ENCODE measurements around the gene CEBPZOS.
A peak's percentile ranks its signal among the peaks of the same experiment; 100 is the strongest.

CEBPZOS gene

GRCh38 chr2:37196320-37197195, at the start of gene CEBPZOS:
Gene CEBPZOS, plus strand, starts transcription at chr2:37196496. Its CDS starts 3,209 bp downstream, at chr2:37199705.
- peak within 1 kb of the TSS; percentile 98 for H3K27ac Mint-ChIP-seq
- peak within 1 kb of the TSS; percentile 96 for H3K4me3 Mint-ChIP-seq

GRCh38 chr2:37148325-37148724, 48.0 kb upstream of the CEBPZOS start:
- Mint-ChIP-seq H3K9me3 (no peaks in the 10 kb centered on the region), H3K27ac (no peak overlapping the region), H3K36me3 (ENCODE audit: low read depth) (peaks cover 61% of the 10 kb centered on the region), H3K4me1 (ENCODE audit: low read depth) (peaks cover 36% of the 10 kb centered on the region), H3K4me3 (no peak overlapping the region), H3K27me3 (no peaks in the 10 kb centered on the region)

More at GRCh38 chr2:37196320-37197195, at the start of gene CEBPZOS:
- Mint-ChIP-seq H3K4me1 (ENCODE audit: low read depth) (peaks cover 47% of the 10 kb centered on the region), H3K36me3 (ENCODE audit: low read depth) (peaks cover 28% of the 10 kb centered on the region), H3K27me3 (no peaks in the 10 kb centered on the region), H3K9me3 (no peaks in the 10 kb centered on the region)

- Mint-ChIP-seq H3K4me3 (peak overlapping the region; percentile 45), H3K27me3 (no peaks in the 10 kb centered on the region), H3K9me3 (no peaks in the 10 kb centered on the region), H3K36me3 (ENCODE audit: low read depth) (peaks cover 68% of the 10 kb centered on the region), H3K4me1 (ENCODE audit: low read depth) (peaks cover 49% of the 10 kb centered on the region), H3K27ac (peak overlapping the region; percentile 24)
Measured at GRCh38 chr2:37149626-37150322, 46.5 kb upstream of the CEBPZOS start.

- Mint-ChIP-seq H3K27me3 (no peaks in the 10 kb centered on the region), H3K4me1 (ENCODE audit: low read depth) (peaks cover 73% of the 10 kb centered on the region), H3K4me3 (no peak overlapping the region), H3K27ac (no peak overlapping the region), H3K9me3 (no peaks in the 10 kb centered on the region), H3K36me3 (ENCODE audit: low read depth) (peaks cover 56% of the 10 kb centered on the region)
Measured at GRCh38 chr2:37153224-37153623, 43.1 kb upstream of the CEBPZOS start.

GRCh38 chr2:37154785-37155184, 41.5 kb upstream of the CEBPZOS start:
- Mint-ChIP-seq H3K36me3 (ENCODE audit: low read depth) (peaks cover 43% of the 10 kb centered on the region), H3K9me3 (no peaks in the 10 kb centered on the region), H3K27ac (peak overlapping the region; percentile 91), H3K27me3 (no peaks in the 10 kb centered on the region), H3K4me1 (ENCODE audit: low read depth) (peaks cover 74% of the 10 kb centered on the region), H3K4me3 (peak overlapping the region; percentile 92)

- Mint-ChIP-seq H3K4me3 (peak overlapping the region; percentile 92), H3K36me3 (ENCODE audit: low read depth) (peaks cover 40% of the 10 kb centered on the region), H3K9me3 (no peaks in the 10 kb centered on the region), H3K4me1 (ENCODE audit: low read depth) (peaks cover 61% of the 10 kb centered on the region), H3K27ac (peak overlapping the region; percentile 91), H3K27me3 (no peaks in the 10 kb centered on the region)
Measured at GRCh38 chr2:37156071-37156856, 40.0 kb upstream of the CEBPZOS start.

GRCh38 chr2:37156857-37157714, 39.2 kb upstream of the CEBPZOS start, which contains the start of gene EIF2AK2:
Gene EIF2AK2, minus strand, starts transcription at chr2:37156980. Its CDS starts 9,174 bp downstream, at chr2:37147806.
- Mint-ChIP-seq H3K36me3 (ENCODE audit: low read depth) (peaks cover 33% of the 10 kb centered on the region), H3K4me3 (peak within 1 kb of the TSS; percentile 92), H3K9me3 (no peaks in the 10 kb centered on the region), H3K4me1 (ENCODE audit: low read depth) (peaks cover 58% of the 10 kb centered on the region), H3K27me3 (no peaks in the 10 kb centered on the region), H3K27ac (peak within 1 kb of the TSS; percentile 95)

- Mint-ChIP-seq H3K27ac (peak overlapping the region; percentile 10), H3K4me3 (no peak overlapping the region), H3K9me3 (peaks cover 12% of the 10 kb centered on the region), H3K4me1 (ENCODE audit: low read depth) (peaks cover 4% of the 10 kb centered on the region), H3K36me3 (ENCODE audit: low read depth) (peaks cover 5% of the 10 kb centered on the region), H3K27me3 (no peaks in the 10 kb centered on the region)
Measured at GRCh38 chr2:37164757-37165156, 31.5 kb upstream of the CEBPZOS start.

GRCh38 chr2:37167636-37168180, 28.6 kb upstream of the CEBPZOS start:
- Mint-ChIP-seq H3K9me3 (peaks cover 12% of the 10 kb centered on the region), H3K27me3 (no peaks in the 10 kb centered on the region), H3K27ac (no peak overlapping the region), H3K4me3 (no peak overlapping the region), H3K36me3 (ENCODE audit: low read depth) (peaks cover 5% of the 10 kb centered on the region), H3K4me1 (ENCODE audit: low read depth) (no peaks in the 10 kb centered on the region)

- no peaks in the 10 kb centered on the region for H3K27me3 Mint-ChIP-seq
- no peaks in the 10 kb centered on the region for H3K4me1 Mint-ChIP-seq (ENCODE audit: low read depth)
- peaks cover 12% of the 10 kb centered on the region for H3K9me3 Mint-ChIP-seq
- H3K27ac Mint-ChIP-seq, result no peak overlapping the region
- peaks cover 5% of the 10 kb centered on the region for H3K36me3 Mint-ChIP-seq (ENCODE audit: low read depth)
- no peak overlapping the region for H3K4me3 Mint-ChIP-seq
Measured at GRCh38 chr2:37168217-37168981, 27.9 kb upstream of the CEBPZOS start.

- H3K36me3 Mint-ChIP-seq (ENCODE audit: low read depth), result no peaks in the 10 kb centered on the region
- H3K4me1 Mint-ChIP-seq (ENCODE audit: low read depth), result no peaks in the 10 kb centered on the region
- H3K27me3 Mint-ChIP-seq, result peaks cover under 1% of the 10 kb centered on the region
- no peak overlapping the region for H3K4me3 Mint-ChIP-seq
- H3K27ac Mint-ChIP-seq, result no peak overlapping the region
- H3K9me3 Mint-ChIP-seq, result no peaks in the 10 kb centered on the region
Measured at GRCh38 chr2:37171624-37171950, 24.7 kb upstream of the CEBPZOS start.

- Mint-ChIP-seq H3K27me3 (peaks cover 7% of the 10 kb centered on the region), H3K4me1 (ENCODE audit: low read depth) (no peaks in the 10 kb centered on the region), H3K9me3 (no peaks in the 10 kb centered on the region), H3K4me3 (no peak overlapping the region), H3K36me3 (ENCODE audit: low read depth) (no peaks in the 10 kb centered on the region), H3K27ac (no peak overlapping the region)
Measured at GRCh38 chr2:37173741-37174140, 22.6 kb upstream of the CEBPZOS start.

- H3K27ac Mint-ChIP-seq, result no peak overlapping the region
- no peak overlapping the region for H3K4me3 Mint-ChIP-seq
- no peaks in the 10 kb centered on the region for H3K36me3 Mint-ChIP-seq (ENCODE audit: low read depth)
- no peaks in the 10 kb centered on the region for H3K9me3 Mint-ChIP-seq
- H3K27me3 Mint-ChIP-seq, result peaks cover 23% of the 10 kb centered on the region
- H3K4me1 Mint-ChIP-seq (ENCODE audit: low read depth), result no peaks in the 10 kb centered on the region
Measured at GRCh38 chr2:37180006-37180639, 16.2 kb upstream of the CEBPZOS start.
